PC-3 (cell line): ENCODE results near the gene RCOR1. TPM values are rescaled to one million over a fixed set of nuclear protein-coding genes. Genes with fewer than 3 reads are reported as not detected.

Source experiments
- ATAC-seq: fragments of 200-7000 bp; cut with Tn5 transposase; 2 replicates; pipeline ENCODE4 v1.9.1; 2020; ENCODE audit warnings: mild to moderate bottlenecking, moderate library complexity
- BruUV-seq: library from RNA; stranded (reverse); fragments of 400-500 nt; replicated peaks from 2 replicates; lab custom pipeline; 2021; lab: Mats Ljungman, UMichigan
- CTCF ChIA-PET: fragments of 300-600 bp; sonication (Branson Sonifier 250); formaldehyde crosslinking; loops from one replicate; lab custom pipeline; 2022; ENCODE audit warnings: antibody characterized with exemption; lab: Charles Lee
- POLR2A ChIA-PET: fragments of 300-600 bp; sonication (Branson Sonifier 250); formaldehyde crosslinking; loops from one replicate; lab custom pipeline; 2022; ENCODE audit warnings: antibody characterized with exemption; ENCODE audit not compliant: unreplicated experiment; lab: Charles Lee
- DNase-seq: peaks from one replicate; pipeline ENCODE4 v3.0.0-alpha.2; 2015
- H2AFZ ChIP-seq: fragments of 300-600 bp; sonication (generic); 2 replicates; pipeline ENCODE4 v1.6.0; 2016; ENCODE audit warnings: antibody characterized with exemption, low read length
- H3F3A ChIP-seq: fragments of 300-600 bp; sonication (generic); one replicate; pipeline ENCODE4 v1.6.0; 2017; ENCODE audit warnings: antibody characterized with exemption, low read length, control low read depth, mild to moderate bottlenecking; ENCODE audit not compliant: unreplicated experiment
- H3K27ac ChIP-seq: fragments of 300-600 bp; sonication (generic); 2 replicates; pipeline ENCODE4 v1.5.1; 2016; ENCODE audit warnings: mild to moderate bottlenecking, low read length
- H3K27me3 ChIP-seq: fragments of 300-600 bp; sonication (generic); 2 replicates; pipeline ENCODE4 v1.6.1; 2016; ENCODE audit warnings: low read length, mixed read lengths
- H3K36me3 ChIP-seq: fragments of 300-600 bp; sonication (generic); 2 replicates; pipeline ENCODE4 v1.6.1; 2016; ENCODE audit warnings: low read depth, mixed run types, low read length, mixed read lengths
- H3K4me1 ChIP-seq: fragments of 300-600 bp; sonication (generic); 2 replicates; pipeline ENCODE4 v1.5.1; 2016; ENCODE audit warnings: low read length; ENCODE audit not compliant: insufficient read depth
- H3K4me2 ChIP-seq: fragments of 300-600 bp; sonication (generic); 2 replicates; pipeline ENCODE4 v1.6.0; 2016; ENCODE audit warnings: low read length
- H3K4me3 ChIP-seq: fragments of 300-600 bp; sonication (generic); 2 replicates; pipeline ENCODE4 v1.5.1; 2016; ENCODE audit warnings: mild to moderate bottlenecking, low read length, mixed read lengths
- H3K79me2 ChIP-seq: fragments of 300-600 bp; sonication (generic); 2 replicates; pipeline ENCODE4 v1.6.1; 2017; ENCODE audit warnings: low read length, mixed read lengths
- H3K9ac ChIP-seq: fragments of 300-600 bp; sonication (generic); 2 replicates; pipeline ENCODE4 v1.6.0; 2016; ENCODE audit warnings: mild to moderate bottlenecking, low read length
- H3K9me2 ChIP-seq: fragments of 300-600 bp; sonication (generic); replicated peaks from 2 replicates; pipeline ENCODE4 v1.6.1; 2016; ENCODE audit warnings: mixed run types, low read length, mixed read lengths
- H3K9me3 ChIP-seq: fragments of 300-600 bp; sonication (generic); 2 replicates; pipeline ENCODE4 v1.6.1; 2016; ENCODE audit warnings: low read length, mixed read lengths
- H4K20me1 ChIP-seq: fragments of 300-600 bp; sonication (generic); 2 replicates; pipeline ENCODE4 v1.6.1; 2016; ENCODE audit warnings: low read length, mixed read lengths
- CTCF ChIP-seq: fragments of 300-600 bp; sonication (generic); conservative IDR thresholded peaks from 2 replicates; pipeline ENCODE4 v1.5.1; 2017; ENCODE audit warnings: antibody characterized with exemption, low read depth, mild to moderate bottlenecking, low read length
- EZH2 ChIP-seq: fragments of 300-600 bp; sonication (generic); IDR thresholded peaks from one replicate; pipeline ENCODE4 v1.6.1; 2017; ENCODE audit warnings: antibody characterized with exemption, mild to moderate bottlenecking, low read length; ENCODE audit not compliant: unreplicated experiment
- EZH2phosphoT487 ChIP-seq: fragments of 300-600 bp; sonication (generic); IDR thresholded peaks from 2 replicates; pipeline ENCODE4 v1.6.1; 2018; ENCODE audit warnings: mild to moderate bottlenecking, antibody characterized with exemption, low read length, borderline replicate concordance
- intact Hi-C: fragments of 100-400 bp; cut with micrococcal nuclease; formaldehyde crosslinking; loops from 2 replicates; pipeline ENCODE4 v1.9.0; 2023
- total RNA-seq: library from RNA; depleted of rRNA; stranded (reverse); fragments of >200 nt; gene quantifications from 2 replicates; pipeline ENCODE4 v1.2.3, GENCODE V29; 2014

The RCOR1 gene
- total RNA-seq, 1 experiment from 2014 or later = 22.2 TPM

- no peak for TF ChIP-seq EZH2phosphoT487
- no peak for TF ChIP-seq CTCF
- TF ChIP-seq EZH2 = no peak
- H3F3A ChIP-seq = peaks cover 2% of the 10 kb centered on the region
- no TSS peak for BruUV-seq
- POLR2A ChIA-PET = interaction anchor here (0.6 kb wide), 1 partner anchor 73 kb away, joined by 8 read pairs; no protein-coding TSS in a partner anchor
- no peaks in the 10 kb centered on the region for H3K36me3 ChIP-seq
- H3K27me3 ChIP-seq = no peaks in the 10 kb centered on the region
- no peak overlapping the region for H3K9ac ChIP-seq
- H3K4me2 ChIP-seq = peak overlapping the region; percentile 57
- CTCF ChIA-PET = no interaction called here
- H3K27ac ChIP-seq = no peak overlapping the region
- H4K20me1 ChIP-seq = no peaks in the 10 kb centered on the region
- intact Hi-C loops = no loop called here
- H2AFZ ChIP-seq = peak overlapping the region; percentile 64; the same call in 1 of the 2 replicates
- H3K4me3 ChIP-seq = peak overlapping the region; percentile 27; the same call in 1 of the 2 replicates
- no peaks in the 10 kb centered on the region for H3K9me3 ChIP-seq
- DNase-seq (no peak), ATAC-seq (no peak)
- no peaks in the 10 kb centered on the region for H3K9me2 ChIP-seq
- H3K79me2 ChIP-seq = no peaks in the 10 kb centered on the region
- peaks cover 12% of the 10 kb centered on the region for H3K4me1 ChIP-seq
Measured at GRCh38 chr14:102554821-102555819, 37.3 kb upstream of the RCOR1 start.

DNA sequence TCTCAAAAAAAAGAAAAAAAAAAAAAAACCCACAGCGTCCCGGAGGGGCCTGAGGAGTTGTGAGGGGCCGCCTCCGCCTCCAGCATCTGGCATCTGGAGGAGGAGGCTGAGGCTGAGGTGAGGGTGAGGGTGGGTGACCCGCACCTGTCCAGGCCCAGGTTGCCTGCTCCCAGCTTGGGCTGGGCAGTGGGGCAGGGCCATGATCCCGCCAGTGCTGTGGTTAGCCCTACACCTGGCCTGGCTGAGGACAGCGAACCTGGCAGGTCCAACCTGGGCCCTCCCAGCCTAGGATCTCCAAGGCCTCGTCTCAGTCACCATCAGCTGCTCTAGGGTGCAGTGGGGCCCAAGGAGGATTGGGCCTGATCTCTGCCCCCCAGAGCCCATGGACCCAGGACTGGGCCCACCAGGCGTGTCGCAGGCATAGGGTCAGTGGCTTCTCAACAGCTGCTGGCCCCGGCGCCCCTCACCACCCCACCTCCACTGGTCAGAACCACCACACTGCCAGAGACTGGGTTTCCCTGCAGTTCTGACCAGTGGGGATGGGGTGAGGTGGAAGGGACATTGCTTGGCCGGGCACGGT is 36.3 kb upstream of the RCOR1 start:
- Histone ChIP-seq H3K79me2 (no peaks in the 10 kb centered on the region), H3K9ac (no peak overlapping the region), H3K4me1 (peaks cover 12% of the 10 kb centered on the region), H3K36me3 (no peaks in the 10 kb centered on the region), H3K27me3 (no peaks in the 10 kb centered on the region), H4K20me1 (no peaks in the 10 kb centered on the region), H3K9me3 (no peaks in the 10 kb centered on the region), H3K4me2 (no peak overlapping the region), H3K4me3 (no peak overlapping the region), H3K27ac (no peak overlapping the region), H3F3A (peaks cover 2% of the 10 kb centered on the region), H2AFZ (no peak overlapping the region), H3K9me2 (no peaks in the 10 kb centered on the region)
- intact Hi-C loops = no loop called here
- CTCF ChIA-PET = no interaction called here
- DNase-seq (no peak), ATAC-seq (no peak)
- BruUV-seq = no TSS peak
- POLR2A ChIA-PET = no interaction called here
- TF ChIP-seq CTCF (no peak), EZH2 (no peak), EZH2phosphoT487 (no peak)
